ENCODE data around the gene PNMA6A.
"Not testable (repeated sequence)": the region's sequence is repeated elsewhere in the genome, so short reads cannot be mapped to it uniquely, and the experiment has no call there.

Gene PNMA6A

DNA sequence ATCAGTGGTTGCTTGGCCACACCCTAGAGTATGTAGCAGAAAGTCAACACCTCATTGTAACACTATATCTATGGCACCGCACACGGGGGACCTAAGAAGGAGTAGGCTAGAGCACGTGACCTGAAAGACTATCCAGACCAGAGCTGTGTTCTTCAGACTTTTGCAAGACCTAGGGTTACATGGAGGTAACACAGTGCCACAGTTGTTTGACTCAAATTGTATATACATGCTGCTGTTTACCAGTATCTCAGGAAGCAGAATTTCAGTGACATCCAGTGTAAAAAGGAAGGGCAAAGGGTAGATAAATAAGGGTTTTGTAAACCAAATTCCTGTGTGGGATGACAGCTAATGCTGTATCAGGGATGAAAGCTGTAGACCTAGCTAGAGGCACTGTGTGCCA is 30.2 kb downstream of the PNMA6A start:
- DNase-seq (ENCODE audit: low read depth, low spot score): no peak

DNA sequence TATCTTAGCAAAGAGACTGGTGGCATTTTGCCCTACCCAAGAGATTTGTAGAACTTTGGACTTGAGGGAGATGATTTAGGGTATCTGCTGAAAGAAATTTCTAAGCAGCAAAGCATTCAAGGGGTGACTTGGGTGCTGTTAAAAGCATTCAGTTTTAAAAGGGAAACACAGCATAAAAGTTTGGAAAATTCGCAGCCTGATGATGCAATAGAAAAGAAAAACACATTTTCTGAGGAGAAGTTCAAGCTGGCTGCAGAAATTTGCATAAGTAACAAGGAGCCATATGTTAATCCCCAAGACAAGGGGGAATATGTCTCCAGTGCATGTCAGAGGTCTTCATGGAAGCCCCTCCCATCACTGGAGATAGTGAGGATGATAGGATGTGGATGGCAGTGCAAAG is 32.7 kb downstream of the PNMA6A start:
- DNase-seq (ENCODE audit: low read depth, low spot score); H3K4me3 ChIP-seq (ENCODE audit: low read depth, low read length); in situ Hi-C loops (cut with HindIII; ENCODE audit: low sequenced_read_pairs): not testable (repeated sequence)

More for the DNA sequence above, 30.2 kb downstream of the PNMA6A start:
- TF ChIP-seq, protein P1, sequence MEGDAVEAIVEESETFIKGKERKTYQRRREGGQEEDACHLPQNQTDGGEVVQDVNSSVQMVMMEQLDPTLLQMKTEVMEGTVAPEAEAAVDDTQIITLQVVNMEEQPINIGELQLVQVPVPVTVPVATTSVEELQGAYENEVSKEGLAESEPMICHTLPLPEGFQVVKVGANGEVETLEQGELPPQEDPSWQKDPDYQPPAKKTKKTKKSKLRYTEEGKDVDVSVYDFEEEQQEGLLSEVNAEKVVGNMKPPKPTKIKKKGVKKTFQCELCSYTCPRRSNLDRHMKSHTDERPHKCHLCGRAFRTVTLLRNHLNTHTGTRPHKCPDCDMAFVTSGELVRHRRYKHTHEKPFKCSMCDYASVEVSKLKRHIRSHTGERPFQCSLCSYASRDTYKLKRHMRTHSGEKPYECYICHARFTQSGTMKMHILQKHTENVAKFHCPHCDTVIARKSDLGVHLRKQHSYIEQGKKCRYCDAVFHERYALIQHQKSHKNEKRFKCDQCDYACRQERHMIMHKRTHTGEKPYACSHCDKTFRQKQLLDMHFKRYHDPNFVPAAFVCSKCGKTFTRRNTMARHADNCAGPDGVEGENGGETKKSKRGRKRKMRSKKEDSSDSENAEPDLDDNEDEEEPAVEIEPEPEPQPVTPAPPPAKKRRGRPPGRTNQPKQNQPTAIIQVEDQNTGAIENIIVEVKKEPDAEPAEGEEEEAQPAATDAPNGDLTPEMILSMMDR (IDR thresholded peaks at IDR 0.05; ENCODE audit: low read depth, low read length): no peak
- in situ Hi-C loops (cut with HindIII; ENCODE audit: low sequenced_read_pairs): no loop called here
- H3K4me3 ChIP-seq (ENCODE audit: low read depth, low read length): no peak overlapping the region

DNA sequence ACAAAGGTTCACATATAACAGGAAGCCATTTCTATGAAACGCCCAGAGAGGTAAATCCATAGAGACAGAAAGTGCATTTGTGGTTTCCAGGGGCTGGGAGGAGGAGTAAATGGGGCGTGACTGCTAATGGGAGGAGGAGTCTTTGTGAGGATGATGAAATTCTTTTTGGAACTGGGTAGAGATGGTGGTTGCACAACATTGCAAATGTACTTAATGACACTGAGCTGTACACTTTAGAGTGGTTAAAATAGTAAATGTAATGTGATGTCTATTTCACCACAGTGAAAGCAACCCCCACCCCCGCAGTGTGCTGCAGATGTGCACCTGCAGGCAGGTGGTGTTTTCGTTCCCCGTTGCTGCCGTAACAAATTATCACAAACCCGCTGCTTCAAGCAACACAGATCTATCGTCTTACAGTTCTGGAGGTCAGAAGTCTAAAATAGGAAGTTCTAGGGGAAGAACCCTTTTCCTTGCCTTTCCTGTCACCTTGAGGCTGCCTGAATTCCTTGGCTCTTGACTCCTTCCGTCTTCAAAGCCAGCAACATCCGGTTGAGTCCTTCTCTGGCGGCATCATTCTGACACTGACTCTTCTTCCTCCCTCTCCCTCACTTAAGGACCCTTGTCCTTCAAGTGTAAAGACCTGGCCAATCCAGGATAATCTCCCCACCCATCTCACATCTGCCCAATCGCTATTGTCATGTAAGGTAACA is 34.0 kb downstream of the PNMA6A start:
- DNase-seq (ENCODE audit: low read depth, low spot score); H3K4me3 ChIP-seq (ENCODE audit: low read depth, low read length); in situ Hi-C loops (cut with HindIII; ENCODE audit: low sequenced_read_pairs): not testable (repeated sequence)

DNA sequence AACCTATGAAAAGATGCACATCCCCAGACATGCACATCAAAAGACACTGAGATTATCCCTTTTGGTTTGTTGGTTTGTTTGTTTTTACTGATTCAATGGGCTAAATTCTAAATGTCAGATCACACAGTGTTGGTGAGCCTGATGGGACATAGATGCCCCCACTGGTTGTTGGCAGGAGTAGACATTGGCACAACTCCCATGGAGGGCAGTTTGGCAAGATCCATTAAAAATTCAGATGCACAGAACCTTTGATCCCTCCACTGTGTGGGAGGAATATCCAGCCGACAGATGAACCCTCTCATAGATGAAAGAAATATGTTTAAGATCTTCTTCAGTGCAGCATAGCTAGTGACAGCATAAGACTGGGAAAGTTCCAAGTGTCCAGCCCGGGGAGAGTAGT is 38.5 kb downstream of the PNMA6A start:
- in situ Hi-C loops (cut with HindIII; ENCODE audit: low sequenced_read_pairs); H3K4me3 ChIP-seq (ENCODE audit: low read depth, low read length); DNase-seq (ENCODE audit: low read depth, low spot score): not testable (repeated sequence)

DNA sequence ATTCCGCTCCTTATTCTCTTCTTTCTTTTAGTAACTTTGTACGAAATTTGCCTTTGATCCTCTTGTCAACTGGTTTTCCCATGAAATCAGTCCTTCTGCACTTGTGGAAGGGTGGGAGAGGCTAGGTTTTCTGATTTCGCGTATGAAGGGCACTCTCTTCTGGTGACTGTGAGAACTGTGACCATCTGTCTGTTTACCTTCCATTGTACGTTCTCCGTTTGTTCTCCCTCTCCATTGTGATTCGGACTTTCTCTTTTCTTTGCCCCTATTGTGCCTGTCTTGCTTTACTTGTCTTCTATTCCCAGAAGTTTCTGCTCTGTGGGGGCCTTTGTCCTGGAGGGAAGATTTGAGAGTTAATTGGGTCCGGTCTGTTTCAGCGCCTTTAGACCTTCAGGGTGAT is 41.6 kb downstream of the PNMA6A start:
- in situ Hi-C loops (cut with HindIII; ENCODE audit: low sequenced_read_pairs); H3K4me3 ChIP-seq (ENCODE audit: low read depth, low read length); DNase-seq (ENCODE audit: low read depth, low spot score): not testable (repeated sequence)

DNA sequence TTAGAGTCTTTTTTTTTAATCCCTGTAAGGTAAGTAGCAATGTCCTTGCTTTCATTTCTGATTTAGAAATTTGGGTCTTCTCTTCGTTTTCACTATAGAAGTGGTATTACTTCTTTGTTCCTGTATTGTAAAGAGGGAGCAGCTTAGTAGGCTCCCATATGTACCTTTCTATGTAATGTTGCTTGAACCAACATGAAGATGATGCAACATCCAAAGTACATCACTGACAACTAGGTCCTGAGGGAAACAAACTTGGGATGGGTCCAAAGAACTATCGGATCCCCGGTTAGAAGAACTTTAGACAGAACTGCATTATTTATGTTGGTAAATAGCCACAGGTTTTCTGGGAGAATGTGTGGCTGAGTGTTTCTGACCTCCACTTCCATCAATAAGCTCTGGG is 45.5 kb downstream of the PNMA6A start:
- H3K4me3 ChIP-seq (ENCODE audit: low read depth, low read length); DNase-seq (ENCODE audit: low read depth, low spot score); in situ Hi-C loops (cut with HindIII; ENCODE audit: low sequenced_read_pairs): not testable (repeated sequence)

DNA sequence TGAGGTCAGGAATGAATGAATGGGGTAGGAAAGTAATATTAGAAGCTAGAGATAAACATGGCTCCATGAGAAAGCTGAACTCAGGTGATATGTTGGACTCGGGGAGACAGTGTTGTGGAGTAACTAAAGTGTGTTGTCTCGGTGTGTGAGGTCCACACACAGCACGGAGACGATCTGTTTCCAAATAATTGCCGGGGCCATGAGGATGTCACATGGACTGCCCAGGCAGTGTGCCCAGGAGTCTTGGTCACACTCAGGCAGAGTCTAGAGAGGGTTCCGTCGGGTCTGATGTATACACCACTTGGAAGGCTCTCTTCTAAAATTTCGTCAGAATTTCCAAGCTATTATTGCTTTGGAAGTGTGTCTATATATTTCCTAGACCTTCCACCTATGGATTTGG is 48.0 kb downstream of the PNMA6A start:
- H3K4me3 ChIP-seq (ENCODE audit: low read depth, low read length); in situ Hi-C loops (cut with HindIII; ENCODE audit: low sequenced_read_pairs); DNase-seq (ENCODE audit: low read depth, low spot score): not testable (repeated sequence)

DNA sequence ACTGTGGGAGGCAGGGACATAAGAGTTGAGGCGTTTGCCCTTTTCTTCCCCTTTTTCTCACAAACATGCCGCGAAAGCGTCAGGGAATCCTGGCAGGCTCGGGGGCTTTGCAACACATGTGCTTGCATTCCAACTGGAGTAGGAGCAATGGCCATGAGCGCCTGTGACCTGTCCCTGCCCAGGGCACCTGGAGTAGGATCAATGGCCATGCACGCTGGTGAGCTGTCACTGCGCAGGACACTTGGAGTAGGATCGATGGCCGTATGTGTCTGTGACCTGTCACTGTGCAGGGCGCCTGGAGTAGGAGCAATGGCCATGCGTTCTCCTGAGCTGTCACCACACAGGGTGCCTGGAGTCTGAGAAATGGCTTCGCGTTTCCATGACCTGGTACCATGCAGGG is 51.2 kb downstream of the PNMA6A start:
- DNase-seq (ENCODE audit: low read depth, low spot score); H3K4me3 ChIP-seq (ENCODE audit: low read depth, low read length); in situ Hi-C loops (cut with HindIII; ENCODE audit: low sequenced_read_pairs): not testable (repeated sequence)

Measured in astrocyte of the spinal cord (primary cell).